ENCODE results near the gene PRX.
"Not testable (repeated sequence)": the region's sequence is repeated elsewhere in the genome, so short reads cannot be mapped to it uniquely, and the experiment has no call there.

The PRX gene

GRCh38 chr19:40413291-40413845 is at the start of gene PRX:
Gene PRX (minus strand): TSS chr19:40413378. CDS start chr19:40407932, 5,446 bp downstream.
- H3K4me3 ChIP-seq (replicated peaks in 1 of 2; ENCODE audit: low read depth in 2 of 2, low read length in 2 of 2), result no peak within 1 kb of the TSS
- TF ChIP-seq CTCF (IDR thresholded peaks at IDR 0.05; ENCODE audit: low read depth, low read length), result no peak
- no peak for DNase-seq (ENCODE audit: low read depth in 2 of 2)

- H3K4me3 ChIP-seq (replicated peaks in 1 of 2; ENCODE audit: low read depth in 2 of 2, low read length in 2 of 2), result no peak overlapping the region
- DNase-seq (ENCODE audit: low read depth in 2 of 2), result no peak
- TF ChIP-seq CTCF (IDR thresholded peaks at IDR 0.05; ENCODE audit: low read depth, low read length), result no peak
Observed at GRCh38 chr19:40461669-40462221, 48.6 kb upstream of the PRX start.

GRCh38 chr19:40460185-40460584 is 47.0 kb upstream of the PRX start:
- no peak for DNase-seq (ENCODE audit: low read depth in 2 of 2)
- TF ChIP-seq CTCF (IDR thresholded peaks at IDR 0.05; ENCODE audit: low read depth, low read length), result no peak
- H3K4me3 ChIP-seq (replicated peaks in 1 of 2; ENCODE audit: low read depth in 2 of 2, low read length in 2 of 2), result no peak overlapping the region

- no peak for TF ChIP-seq CTCF (IDR thresholded peaks at IDR 0.05; ENCODE audit: low read depth, low read length)
- DNase-seq (ENCODE audit: low read depth in 2 of 2), result no peak
Observed at GRCh38 chr19:40458597-40458974, 45.4 kb upstream of the PRX start.

GRCh38 chr19:40457953-40458596 is 44.9 kb upstream of the PRX start:
- H3K4me3 ChIP-seq (replicated peaks in 1 of 2; ENCODE audit: low read depth in 2 of 2, low read length in 2 of 2), result no peak overlapping the region
- no peak for DNase-seq (ENCODE audit: low read depth in 2 of 2)
- TF ChIP-seq CTCF (IDR thresholded peaks at IDR 0.05; ENCODE audit: low read depth, low read length), result no peak

More at GRCh38 chr19:40458597-40458974, 45.4 kb upstream of the PRX start:
- H3K4me3 ChIP-seq (replicated peaks in 1 of 2; ENCODE audit: low read depth in 2 of 2, low read length in 2 of 2), result no peak overlapping the region

- DNase-seq (ENCODE audit: low read depth in 2 of 2), result no peak
- H3K4me3 ChIP-seq (replicated peaks in 1 of 2; ENCODE audit: low read depth in 2 of 2, low read length in 2 of 2), result no peak overlapping the region
- no peak for TF ChIP-seq CTCF (IDR thresholded peaks at IDR 0.05; ENCODE audit: low read depth, low read length)
Observed at GRCh38 chr19:40457048-40457447, 43.9 kb upstream of the PRX start.

GRCh38 chr19:40453943-40454342 is 40.8 kb upstream of the PRX start:
- H3K4me3 ChIP-seq (replicated peaks in 1 of 2; ENCODE audit: low read depth in 2 of 2, low read length in 2 of 2); DNase-seq (ENCODE audit: low read depth in 2 of 2): not testable (repeated sequence)

Measured in cardiac fibroblast (primary cell).